ENCODE data around the gene BCR. TPM values are rescaled to one million over a fixed set of nuclear protein-coding genes. Genes with fewer than 3 reads are reported as not detected.

The BCR gene
- total RNA-seq, 4 donors from 2014 or later = 36.9 to 514 (median 91.0) TPM

GRCh38 chr22:23138584-23139435 lies 41.5 kb upstream of the BCR start:
- TF ChIP-seq POLR2AphosphoS5 (IDR thresholded peaks at IDR 0.05) = no peak
- TF ChIP-seq POLR2A (IDR thresholded peaks at IDR 0.05) = no peak
- TF ChIP-seq, protein P1, sequence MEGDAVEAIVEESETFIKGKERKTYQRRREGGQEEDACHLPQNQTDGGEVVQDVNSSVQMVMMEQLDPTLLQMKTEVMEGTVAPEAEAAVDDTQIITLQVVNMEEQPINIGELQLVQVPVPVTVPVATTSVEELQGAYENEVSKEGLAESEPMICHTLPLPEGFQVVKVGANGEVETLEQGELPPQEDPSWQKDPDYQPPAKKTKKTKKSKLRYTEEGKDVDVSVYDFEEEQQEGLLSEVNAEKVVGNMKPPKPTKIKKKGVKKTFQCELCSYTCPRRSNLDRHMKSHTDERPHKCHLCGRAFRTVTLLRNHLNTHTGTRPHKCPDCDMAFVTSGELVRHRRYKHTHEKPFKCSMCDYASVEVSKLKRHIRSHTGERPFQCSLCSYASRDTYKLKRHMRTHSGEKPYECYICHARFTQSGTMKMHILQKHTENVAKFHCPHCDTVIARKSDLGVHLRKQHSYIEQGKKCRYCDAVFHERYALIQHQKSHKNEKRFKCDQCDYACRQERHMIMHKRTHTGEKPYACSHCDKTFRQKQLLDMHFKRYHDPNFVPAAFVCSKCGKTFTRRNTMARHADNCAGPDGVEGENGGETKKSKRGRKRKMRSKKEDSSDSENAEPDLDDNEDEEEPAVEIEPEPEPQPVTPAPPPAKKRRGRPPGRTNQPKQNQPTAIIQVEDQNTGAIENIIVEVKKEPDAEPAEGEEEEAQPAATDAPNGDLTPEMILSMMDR (IDR thresholded peaks at IDR 0.05) = no peak
- no peak for TF ChIP-seq EP300 (IDR thresholded peaks at IDR 0.05; ENCODE audit: low read depth)
- H3K27ac ChIP-seq = peak overlapping the region; percentile 38 to 62 (median 52)
- no peaks in the 10 kb centered on the region for H3K36me3 ChIP-seq
- peaks cover 16 to 27% (median 16%) of the 10 kb centered on the region in 4 donors for H3K4me1 ChIP-seq
- H3K27me3 ChIP-seq = no peaks in the 10 kb centered on the region
- H3K9me3 ChIP-seq = no peaks in the 10 kb centered on the region
- 88 to 92% methylated on average over 9 to 12 of the region's 12 CpGs for WGBS, 2 donors (ENCODE audit: low coverage in 1 of 2)
- no peak for DNase-seq
- no peak overlapping the region for H3K4me3 ChIP-seq
- intact Hi-C loops (cut with DNase I; ENCODE audit: low total_unique reads) = no loop called here
- in situ Hi-C loops (cut with MboI; ENCODE audit: low pct_ligation_motif_present in 1 of 4, low pct_unique_long_range_greater_than_20kb in 1 of 4, low sequenced_read_pairs in 3 of 4) = no loop called here

- Histone ChIP-seq H3K4me3 (no peak overlapping the region), H3K9me3 (no peaks in the 10 kb centered on the region), H3K27me3 (no peaks in the 10 kb centered on the region), H3K4me1 (peaks cover 16 to 39% (median 25%) of the 10 kb centered on the region in 4 donors), H3K36me3 (no peaks in the 10 kb centered on the region), H3K27ac (no peak overlapping the region)
- DNase-seq = no peak
- in situ Hi-C loops (cut with MboI; ENCODE audit: low pct_ligation_motif_present in 1 of 4, low pct_unique_long_range_greater_than_20kb in 1 of 4, low sequenced_read_pairs in 3 of 4) = no loop called here
- TF ChIP-seq POLR2AphosphoS5 (IDR thresholded peaks at IDR 0.05) (no peak), EP300 (IDR thresholded peaks at IDR 0.05; ENCODE audit: low read depth) (no peak), POLR2A (IDR thresholded peaks at IDR 0.05) (no peak)
- TF ChIP-seq, protein P1 (IDR thresholded peaks at IDR 0.05) = no peak
- intact Hi-C loops (cut with DNase I; ENCODE audit: low total_unique reads) = no loop called here
Observed at GRCh38 chr22:23140385-23140784, 39.9 kb upstream of the BCR start.

DNA sequence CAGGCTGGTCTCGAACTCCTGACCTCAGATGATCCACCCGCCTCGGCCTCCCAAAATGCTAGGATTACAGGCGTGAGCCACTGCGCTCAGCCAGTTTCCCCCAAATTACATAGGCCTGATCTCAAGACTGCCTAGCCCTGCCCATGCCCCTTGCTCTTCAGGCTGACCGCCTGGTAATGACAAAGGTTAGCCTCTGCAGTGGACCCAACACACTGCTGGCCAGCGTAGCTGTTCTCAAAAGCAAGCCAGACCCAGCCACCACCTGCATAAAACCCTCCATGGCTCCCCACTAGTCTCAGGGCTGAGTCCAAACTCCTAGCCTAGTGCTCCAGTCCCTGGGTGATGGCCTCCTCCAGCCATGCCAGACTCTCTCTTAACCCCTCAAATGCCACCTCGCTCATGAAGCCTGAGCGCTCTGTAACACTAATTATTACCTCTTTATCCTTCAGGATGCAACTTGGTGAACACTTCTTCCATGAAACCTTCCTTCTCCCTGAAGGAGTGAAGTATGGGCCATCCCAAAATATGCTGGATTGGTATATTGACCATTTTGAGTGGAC lies 37.7 kb upstream of the BCR start:
- Histone ChIP-seq H3K9me3 (no peaks in the 10 kb centered on the region), H3K36me3 (no peaks in the 10 kb centered on the region), H3K4me1 (peaks cover 21 to 52% (median 32%) of the 10 kb centered on the region in 4 donors), H3K27ac (peak overlapping the region; percentile 85 to 90 (median 88)), H3K4me3 (peak overlapping the region in 1 of 4 donors; percentile 43), H3K27me3 (no peaks in the 10 kb centered on the region)
- DNase-seq = no peak
- WGBS, 2 donors (ENCODE audit: low coverage in 1 of 2) = 80 to 84% methylated on average over 2 to 9 of the region's 9 CpGs
- in situ Hi-C loops (cut with MboI; ENCODE audit: low pct_ligation_motif_present in 1 of 4, low pct_unique_long_range_greater_than_20kb in 1 of 4, low sequenced_read_pairs in 3 of 4) = no loop called here
- intact Hi-C loops (cut with DNase I; ENCODE audit: low total_unique reads) = no loop called here
- TF ChIP-seq, protein P1 (IDR thresholded peaks at IDR 0.05) = no peak
- TF ChIP-seq EP300 (IDR thresholded peaks at IDR 0.05; ENCODE audit: low read depth) = no peak
- TF ChIP-seq POLR2A (IDR thresholded peaks at IDR 0.05) = no peak
- no peak for TF ChIP-seq POLR2AphosphoS5 (IDR thresholded peaks at IDR 0.05)

- in situ Hi-C loops (cut with MboI; ENCODE audit: low pct_ligation_motif_present in 1 of 4, low pct_unique_long_range_greater_than_20kb in 1 of 4, low sequenced_read_pairs in 3 of 4) = no loop called here
- Histone ChIP-seq H3K36me3 (no peaks in the 10 kb centered on the region), H3K9me3 (no peaks in the 10 kb centered on the region), H3K27ac (peak overlapping the region in 3 of 4 donors; percentile 88 to 90 (median 88)), H3K4me3 (no peak overlapping the region), H3K4me1 (peaks cover 18 to 54% (median 32%) of the 10 kb centered on the region in 4 donors), H3K27me3 (no peaks in the 10 kb centered on the region)
- WGBS, 2 donors (ENCODE audit: low coverage in 1 of 2) = 100% methylated on average over 1 of the region's 1 CpG; no CpG with 5 or more reads in 1 of the 2 donors
- DNase-seq = no peak
- TF ChIP-seq EP300 (IDR thresholded peaks at IDR 0.05; ENCODE audit: low read depth) (no peak), POLR2AphosphoS5 (IDR thresholded peaks at IDR 0.05) (no peak), POLR2A (IDR thresholded peaks at IDR 0.05) (no peak)
- TF ChIP-seq, protein P1 (IDR thresholded peaks at IDR 0.05) = no peak
- intact Hi-C loops (cut with DNase I; ENCODE audit: low total_unique reads) = no loop called here
Observed at GRCh38 chr22:23143119-23143518, 37.2 kb upstream of the BCR start.

Data from transverse colon (tissue), 4 donors.